ENCODE measurements around the gene NUP205. TPM values are rescaled to one million over a fixed set of nuclear protein-coding genes. Genes with fewer than 3 reads are reported as not detected.
"Not testable (repeated sequence)": the region's sequence is repeated elsewhere in the genome, so short reads cannot be mapped to it uniquely, and the experiment has no call there.

Gene NUP205
- total RNA-seq, 1 donor from 2014 or later, result 47.4 TPM

DNA sequence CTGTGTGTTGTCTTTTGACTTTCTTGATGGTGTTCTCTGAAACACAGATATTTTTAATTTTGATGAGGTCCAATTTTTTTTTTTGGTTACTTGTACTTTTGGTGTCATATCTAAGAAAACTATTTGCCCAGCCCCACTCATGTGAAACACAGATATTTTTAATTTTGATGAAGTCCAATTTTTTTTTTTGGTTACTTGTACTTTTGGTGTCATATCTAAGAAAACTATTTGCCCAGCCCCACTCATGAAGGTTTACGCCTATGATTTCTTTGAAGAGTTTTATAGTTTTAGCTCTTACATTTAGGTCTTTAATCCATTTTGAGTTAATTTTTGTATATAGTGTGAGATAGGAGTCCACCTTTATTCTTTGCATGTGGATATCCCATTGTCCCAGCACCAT, 109.9 kb downstream of the NUP205 start:
- DNase-seq (ENCODE audit: low read depth in 2 of 2), result not testable (repeated sequence)

DNA sequence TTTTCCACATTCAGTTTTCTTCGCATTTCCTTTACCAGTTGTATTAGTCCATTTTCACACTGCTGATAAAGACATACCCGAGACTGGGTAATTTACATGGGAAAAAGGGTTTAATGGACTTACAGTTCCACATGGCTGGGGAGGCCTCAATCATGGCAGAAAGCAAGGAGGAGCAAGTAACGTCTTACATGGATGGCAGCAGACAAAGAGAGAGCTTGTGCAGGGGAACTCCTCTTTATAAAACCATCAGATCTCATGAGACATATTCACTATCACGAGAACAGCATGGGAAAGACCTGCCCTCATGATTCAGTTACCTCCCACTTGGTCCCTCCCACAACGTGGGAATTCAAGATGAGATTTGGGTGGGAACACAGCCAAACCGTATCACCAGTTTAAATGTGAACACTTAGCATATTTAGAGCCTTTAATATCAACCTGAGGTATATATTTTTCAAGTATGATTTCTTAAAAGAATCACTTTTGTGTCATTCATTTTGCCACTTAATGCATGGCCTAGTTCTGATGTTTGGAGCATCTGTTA, 111.2 kb downstream of the NUP205 start:
- not testable (repeated sequence) for DNase-seq (ENCODE audit: low read depth in 2 of 2)

DNA sequence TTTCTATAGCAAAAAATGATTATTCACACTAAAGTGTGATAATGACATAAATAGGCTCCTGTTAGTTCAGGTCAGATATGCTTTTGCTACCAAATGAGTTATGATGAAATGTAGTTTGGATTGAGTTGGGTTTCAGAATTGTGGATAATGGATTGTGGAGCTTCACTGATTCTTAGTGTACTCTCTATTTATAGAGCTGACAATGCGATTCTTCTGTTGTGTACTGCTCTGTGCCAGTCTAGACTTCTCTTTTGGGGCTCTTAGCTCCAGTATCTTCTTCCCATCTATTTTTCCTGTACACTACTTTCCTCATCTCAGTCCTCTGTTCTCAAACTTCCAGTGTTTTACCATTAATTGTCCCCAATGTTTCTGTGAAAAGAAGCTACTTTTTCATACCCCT, 112.1 kb downstream of the NUP205 start:
- no peak for DNase-seq (ENCODE audit: low read depth in 2 of 2)

DNA sequence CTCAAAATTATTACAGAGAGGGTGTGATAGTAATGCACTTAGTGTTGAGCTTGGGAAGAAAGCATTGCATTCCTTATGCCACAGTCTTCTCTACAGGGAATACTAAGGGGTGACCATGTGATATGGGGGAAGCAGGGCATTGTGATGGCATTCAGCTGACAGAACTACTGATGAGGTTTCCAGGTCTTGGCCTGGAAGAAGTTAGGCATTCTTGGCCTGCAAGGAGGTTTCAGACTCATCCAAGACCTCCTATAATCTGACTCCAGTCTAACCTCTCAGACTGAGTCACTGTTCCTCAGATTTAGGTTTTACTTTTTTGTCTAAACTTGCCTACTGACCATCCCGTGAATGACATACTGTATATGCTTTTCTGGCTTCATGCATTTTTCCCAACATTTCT, 112.5 kb downstream of the NUP205 start:
- peak in 1 of 2 donors; percentile 12 for DNase-seq (ENCODE audit: low read depth in 2 of 2)

DNA sequence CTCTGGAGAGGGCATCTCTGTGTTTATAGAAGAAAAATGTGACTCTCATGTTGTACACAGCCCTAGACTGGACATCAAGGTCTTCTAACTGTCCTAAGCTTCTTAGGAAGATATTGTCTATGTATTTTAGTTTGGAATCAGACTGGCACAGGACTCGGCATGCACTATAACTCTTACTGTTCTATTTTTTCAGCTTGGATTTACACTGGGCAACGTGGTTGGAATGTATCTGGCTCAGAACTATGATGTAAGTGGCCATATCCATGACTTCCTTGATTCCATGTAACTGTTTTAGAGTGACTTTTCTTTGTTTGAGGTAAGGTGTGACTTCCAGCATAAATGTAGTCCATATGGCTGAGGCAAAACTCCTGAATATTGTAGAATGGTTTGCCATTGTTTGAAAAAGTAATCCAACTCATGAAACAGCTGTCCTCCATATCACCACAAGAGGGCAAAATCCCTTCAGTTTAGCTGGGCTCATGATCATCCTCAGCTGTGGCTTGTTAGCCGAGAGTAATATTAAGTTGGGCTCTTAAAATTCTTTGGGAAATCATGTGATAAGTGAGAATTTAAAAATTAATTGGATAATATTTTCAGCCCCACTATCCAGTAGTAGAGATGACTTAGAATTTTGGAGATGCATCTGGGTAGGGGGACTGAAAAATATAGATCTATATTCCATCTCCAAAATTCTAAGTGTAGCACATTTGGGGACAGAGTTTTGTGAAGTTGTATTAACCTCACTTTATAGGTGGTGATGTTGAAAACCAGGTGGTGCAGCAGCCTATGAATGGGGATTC, 115.0 kb downstream of the NUP205 start:
- DNase-seq (ENCODE audit: low read depth in 2 of 2), result peak; percentile 68 to 84

DNA sequence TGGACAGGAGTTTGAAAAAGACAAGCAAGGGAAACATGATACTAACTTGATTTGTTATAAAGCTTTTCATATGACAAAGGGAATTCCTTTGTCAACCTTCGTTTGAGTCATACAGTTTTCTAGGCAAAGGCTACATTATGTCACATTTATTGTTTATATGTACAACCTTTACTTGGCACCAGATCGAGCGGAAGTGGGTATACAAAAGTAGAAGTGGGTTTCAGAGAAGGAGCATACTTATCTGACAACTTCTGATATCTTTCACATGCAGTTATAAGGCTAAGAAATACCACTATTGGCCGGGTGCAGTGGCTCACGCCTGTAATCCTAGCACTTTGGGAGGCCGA, 115.6 kb downstream of the NUP205 start:
- DNase-seq (ENCODE audit: low read depth in 2 of 2), result peak; percentile 14 to 77

DNA sequence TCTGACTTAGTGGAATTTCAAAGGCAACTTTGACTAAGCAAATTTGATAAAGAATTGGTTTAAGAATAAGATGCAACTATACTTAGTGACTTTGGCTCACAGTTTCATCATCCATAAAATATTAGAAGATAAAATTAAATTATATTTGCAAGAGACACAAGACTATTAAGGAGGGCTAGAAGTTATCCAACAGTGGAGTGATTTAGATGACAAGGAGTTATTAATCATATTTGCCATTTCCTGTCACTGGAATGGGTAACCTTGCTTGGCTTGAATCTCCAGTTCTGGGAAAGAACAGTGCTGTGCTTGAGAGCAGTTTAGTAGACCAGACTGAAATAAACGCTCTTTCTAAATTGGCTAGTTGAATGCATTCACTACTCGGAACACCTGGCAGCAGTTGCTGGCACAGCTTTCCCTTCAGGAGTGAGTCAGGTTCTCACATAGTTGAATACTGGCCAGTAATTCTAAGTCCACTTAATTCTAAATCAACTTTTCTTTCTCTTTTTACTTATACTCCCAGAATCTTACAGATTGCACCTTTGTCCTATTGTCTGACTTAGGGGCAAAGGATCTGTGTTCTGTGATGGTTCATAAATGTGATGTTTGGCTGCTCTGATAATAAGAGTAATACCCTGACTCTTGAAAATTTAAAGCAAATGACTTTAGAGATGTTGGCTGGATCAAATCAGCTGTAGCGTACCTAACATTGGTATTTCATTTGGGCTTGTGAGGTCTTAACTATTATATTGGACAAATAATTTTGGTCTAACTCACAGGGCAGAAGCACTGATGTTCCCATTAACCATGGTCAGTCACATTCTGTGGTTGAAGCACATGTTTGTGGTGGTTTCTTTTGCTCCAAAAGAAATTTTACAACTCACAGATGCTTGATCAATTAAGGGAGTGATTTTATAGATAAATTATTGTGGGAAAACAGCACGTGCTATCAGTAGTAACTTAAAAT, 121.2 kb downstream of the NUP205 start:
- DNase-seq (ENCODE audit: low read depth in 2 of 2), result peak; percentile 25 to 74

DNA sequence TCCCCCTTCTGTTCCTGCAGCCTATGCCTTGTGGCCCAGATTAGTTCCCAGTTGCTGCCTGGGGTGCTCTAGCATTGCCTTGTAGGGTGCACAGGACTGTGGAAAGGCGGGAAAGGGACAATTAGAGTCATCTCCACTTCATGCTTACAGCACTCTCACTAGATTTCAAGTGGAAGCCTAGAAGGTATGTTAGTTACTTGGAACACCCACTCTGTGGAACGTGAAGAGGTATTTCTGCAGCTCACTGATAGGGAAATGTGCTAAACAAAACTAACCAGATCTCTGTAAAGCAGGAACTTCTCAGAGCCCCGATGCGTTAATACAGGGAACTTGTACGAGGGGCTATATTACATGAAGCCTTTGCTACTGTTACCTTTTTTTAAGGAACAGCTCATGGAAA, 124.0 kb downstream of the NUP205 start:
- DNase-seq (ENCODE audit: low read depth in 2 of 2), result no peak

DNA sequence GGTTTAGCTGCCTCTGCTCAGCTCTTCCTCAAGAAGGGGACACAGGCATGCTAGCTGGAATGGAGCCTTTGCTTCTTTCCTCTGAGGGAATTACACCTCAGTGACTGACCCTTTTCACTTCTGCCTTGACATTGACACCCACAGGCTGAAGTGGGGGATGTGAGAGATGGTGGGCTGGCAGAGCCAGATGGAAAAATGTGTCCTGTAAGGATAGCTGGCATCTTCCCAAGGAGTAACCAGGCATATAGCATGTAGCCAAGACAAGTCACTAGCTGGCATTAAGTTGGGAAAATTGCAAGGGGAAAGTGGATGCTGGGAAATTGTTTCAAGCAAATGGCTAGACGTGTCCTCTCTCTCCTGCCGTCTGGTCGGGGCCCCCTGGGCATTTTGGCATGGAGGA, 124.5 kb downstream of the NUP205 start:
- no peak for DNase-seq (ENCODE audit: low read depth in 2 of 2)

DNA sequence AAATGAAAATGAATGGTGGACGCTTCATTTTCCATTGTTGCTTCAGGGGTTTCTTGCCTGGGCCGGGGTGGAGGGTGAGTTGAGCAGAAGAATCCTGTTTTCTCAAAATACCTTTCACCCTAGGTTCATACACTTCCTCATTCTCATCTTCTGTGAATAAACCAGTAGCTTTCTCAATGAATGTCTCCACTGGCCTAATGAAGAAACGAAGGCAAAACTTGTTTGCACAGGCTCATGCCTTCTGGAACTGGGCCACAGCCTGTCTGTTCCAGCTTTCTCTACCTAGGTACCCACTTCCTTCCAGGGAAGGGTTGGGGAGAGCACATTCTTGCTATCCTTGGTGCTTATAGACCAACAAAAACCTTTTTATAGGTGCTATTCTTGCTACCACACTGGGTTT, 125.9 kb downstream of the NUP205 start:
- DNase-seq (ENCODE audit: low read depth in 2 of 2), result no peak

DNA sequence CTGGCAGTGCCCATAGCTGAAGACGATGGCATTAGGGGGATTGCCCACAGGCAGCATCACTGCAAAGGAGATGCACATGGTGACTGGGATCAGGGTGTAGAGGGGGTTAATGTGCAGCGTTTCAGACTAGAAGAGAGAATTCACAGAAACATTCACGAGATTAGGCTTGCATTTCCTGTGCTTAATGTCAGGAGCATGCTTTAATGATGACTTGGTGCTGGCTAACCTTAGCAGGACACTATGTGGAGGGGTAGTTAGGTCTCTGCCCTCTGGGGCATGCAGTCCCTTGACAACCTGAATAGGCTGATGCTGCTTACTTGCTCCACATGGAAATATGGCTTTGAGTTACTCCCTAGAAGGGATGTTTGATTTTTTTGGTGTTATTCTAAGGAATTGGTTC, 126.4 kb downstream of the NUP205 start:
- peak in 1 of 2 donors; percentile 26 for DNase-seq (ENCODE audit: low read depth in 2 of 2)

DNA sequence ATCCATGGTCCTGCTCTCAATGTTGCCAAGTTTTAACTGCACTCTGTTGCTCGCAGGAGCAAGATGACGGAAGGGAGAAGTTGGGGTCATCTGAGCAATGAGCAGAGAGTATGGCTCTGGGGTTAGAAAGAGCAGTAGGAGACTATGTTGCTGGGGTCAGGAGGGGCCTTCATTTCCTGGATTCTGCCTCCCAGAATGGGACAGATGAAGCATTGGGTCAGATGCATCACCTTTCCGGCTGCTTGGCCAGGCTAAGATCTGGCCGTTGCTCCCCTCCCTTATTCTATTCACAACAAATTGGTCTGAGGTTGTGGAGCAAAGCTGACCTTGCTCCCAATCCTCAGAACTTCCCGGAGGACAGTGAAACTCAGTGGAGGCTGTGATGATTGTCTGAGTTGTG, 127.0 kb downstream of the NUP205 start:
- DNase-seq (ENCODE audit: low read depth in 2 of 2), result peak in 1 of 2 donors; percentile 41

DNA sequence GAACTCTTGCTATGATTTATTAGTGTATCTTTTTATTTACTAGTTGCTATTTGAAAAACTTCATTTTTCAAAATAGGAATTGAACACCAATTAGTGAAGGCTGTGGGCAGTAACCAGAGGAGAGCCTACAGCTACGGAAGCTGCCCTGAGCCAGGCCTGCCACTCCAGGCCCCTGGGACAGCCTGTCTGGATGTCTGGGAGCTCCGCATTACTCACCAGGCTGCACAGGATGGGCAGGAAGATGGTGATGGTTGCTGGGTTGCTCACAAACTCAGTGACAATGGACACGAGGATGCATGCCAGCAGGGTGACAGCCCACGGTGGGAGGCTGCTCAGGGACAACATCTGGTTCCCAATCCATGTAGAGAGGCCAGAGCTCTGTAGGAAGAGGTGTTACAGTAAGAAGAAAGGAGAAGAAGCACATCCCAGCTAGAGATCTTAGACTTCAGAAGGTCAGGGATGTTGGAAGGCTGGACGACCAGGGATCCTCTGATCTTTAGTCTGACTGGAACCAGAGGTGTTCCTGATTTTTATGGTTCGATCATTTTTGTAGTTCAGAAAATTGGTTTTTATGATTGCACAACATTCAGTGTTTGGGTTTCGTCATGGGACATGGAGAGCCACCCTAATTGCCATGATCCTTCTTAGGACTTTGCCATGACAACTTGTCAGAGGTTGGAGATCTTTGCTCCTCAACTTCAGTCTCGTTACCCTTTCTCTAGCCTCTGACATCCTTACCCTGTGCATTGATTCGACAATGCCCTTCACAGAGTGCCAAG, 127.8 kb downstream of the NUP205 start:
- peak; percentile 31 to 82 for DNase-seq (ENCODE audit: low read depth in 2 of 2)

DNA sequence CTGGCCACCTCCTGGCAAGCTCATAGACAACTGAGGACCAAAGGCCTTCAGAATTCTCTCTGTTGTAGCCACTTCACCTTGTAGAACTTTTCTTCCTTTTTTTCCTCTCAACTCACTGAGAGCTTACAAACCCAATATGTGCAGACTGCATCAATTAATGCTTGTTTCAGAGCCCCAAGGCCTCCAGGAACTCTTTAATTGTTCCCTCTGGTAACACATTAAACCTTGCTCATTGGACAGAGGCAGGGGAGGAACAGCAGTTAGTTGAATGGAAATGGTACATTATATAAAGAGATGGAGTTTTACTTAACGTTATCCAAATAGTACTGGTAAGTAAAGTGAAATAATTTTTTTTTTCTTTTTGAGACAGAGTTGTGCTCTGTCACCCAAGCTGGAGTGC, 129.7 kb downstream of the NUP205 start:
- no peak for DNase-seq (ENCODE audit: low read depth in 2 of 2)

DNA sequence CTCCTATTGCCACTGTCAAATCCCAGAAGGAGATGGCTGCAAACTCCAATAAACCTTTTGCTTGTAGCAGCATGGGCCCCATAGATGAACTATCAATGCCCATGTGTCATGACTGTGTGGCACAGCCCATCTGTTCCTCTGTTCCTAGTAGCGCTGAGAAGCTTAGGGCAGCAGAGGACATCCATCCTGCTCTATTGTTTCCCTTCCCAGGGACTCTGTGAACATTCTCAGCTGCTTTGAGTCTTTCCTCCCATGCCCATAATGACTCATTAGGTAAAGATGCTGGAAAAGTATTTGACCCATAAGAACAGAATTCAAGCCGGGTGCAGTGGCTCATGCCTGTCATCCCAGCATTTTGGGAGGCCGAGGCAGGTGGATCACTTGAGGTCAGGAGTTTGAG, 132.8 kb downstream of the NUP205 start:
- peak in 1 of 2 donors; percentile 58 for DNase-seq (ENCODE audit: low read depth in 2 of 2)

DNA sequence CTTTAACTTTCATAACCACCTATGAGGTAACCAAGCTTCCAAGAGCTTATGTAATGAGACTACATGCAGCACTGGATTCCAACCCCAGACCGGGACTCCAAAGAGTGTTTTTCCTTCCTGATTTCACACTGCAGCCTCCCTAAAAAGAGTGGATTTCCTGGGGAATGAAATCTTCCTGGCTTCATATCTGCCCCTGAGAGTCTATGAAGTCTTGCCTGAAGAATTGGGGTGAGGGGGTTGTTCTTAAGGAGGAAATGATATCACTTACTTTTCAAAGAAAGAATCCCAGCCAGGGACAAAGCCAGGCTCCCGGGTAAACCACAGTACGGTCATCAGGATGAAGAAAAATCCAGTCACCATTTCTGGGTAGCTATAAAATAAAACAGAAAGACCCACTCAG, 134.3 kb downstream of the NUP205 start:
- peak in 1 of 2 donors; percentile 31 for DNase-seq (ENCODE audit: low read depth in 2 of 2)

DNA sequence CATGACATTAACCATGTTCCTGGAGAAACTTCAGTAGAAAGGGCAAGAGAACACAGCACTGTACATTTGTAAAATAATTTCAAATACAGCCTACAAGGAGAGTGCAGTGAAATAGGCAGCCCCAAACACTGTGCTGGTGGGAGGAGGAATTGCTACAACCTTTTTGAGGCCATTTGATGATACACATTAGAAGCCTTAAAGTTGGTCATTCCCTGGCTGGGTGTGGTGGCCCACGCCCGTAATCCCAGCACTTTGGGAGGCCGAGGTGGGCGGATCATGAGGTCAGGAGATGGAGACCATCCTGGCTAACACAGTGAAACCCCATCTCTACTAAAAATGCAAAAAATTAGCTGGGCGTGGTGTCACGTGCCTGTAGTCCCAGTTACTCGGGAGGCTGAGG, 134.9 kb downstream of the NUP205 start:
- DNase-seq (ENCODE audit: low read depth in 2 of 2), result not testable (repeated sequence)

DNA sequence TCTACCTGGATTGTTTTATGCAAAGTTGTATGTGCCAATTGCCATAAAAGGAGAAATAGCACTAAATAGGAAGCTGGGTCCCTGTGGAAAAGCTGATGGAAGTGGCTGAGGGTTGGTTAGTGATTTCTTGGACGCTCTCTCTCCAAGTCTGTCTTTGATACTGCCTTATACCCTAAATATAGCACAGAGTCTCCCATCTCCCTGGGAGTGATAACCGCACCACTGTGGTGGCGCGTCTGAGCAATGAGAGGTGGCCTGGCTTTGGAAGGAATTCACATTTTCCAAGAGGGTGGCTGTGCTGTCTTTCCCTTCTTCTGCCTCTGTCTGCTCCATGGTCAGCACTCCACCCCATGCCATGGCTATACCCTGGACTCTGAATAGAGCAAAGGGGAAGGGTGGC, 135.8 kb downstream of the NUP205 start:
- DNase-seq (ENCODE audit: low read depth in 2 of 2), result no peak

DNA sequence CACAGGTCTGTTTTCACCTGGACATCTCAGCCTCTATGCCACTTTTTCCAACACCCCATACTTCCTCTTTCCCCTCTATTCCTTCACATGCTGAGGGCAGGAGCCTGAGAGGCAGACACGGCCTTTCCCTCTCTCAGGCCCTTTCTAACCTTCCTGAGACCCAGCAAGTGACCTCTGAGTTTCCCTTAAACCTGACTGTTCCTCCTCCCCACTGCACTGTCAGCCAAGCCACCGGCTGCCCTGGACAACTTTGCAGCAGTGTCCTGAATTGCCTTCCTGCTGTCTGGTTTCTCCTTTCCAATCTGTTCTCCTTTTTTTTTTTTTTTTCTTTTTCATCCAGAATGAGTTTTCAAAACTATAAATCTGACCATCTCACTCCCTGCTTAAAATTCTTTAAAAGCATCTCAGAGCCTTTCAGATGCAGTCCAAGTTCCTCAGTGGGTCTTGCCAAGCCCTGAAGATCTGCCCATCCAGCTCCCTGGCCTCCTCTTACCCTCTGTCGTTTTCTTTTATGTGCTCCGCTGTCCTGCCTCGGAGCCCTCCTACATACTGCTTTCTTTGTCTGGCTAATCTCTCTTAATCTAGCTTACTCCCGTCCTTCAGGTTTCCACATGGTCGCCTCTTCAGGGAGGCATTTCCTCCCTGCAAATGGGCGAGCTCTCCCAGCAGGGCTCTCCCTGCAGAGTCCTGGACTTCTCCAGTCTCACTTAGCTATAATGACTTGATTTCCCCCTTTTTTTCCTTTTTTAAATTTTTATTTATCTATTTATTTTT, 139.7 kb downstream of the NUP205 start:
- DNase-seq (ENCODE audit: low read depth in 2 of 2), result no peak
